ENCODE results near the gene QRFPR. TPM values are rescaled to one million over a fixed set of nuclear protein-coding genes. Genes with fewer than 3 reads are reported as not detected.

QRFPR gene
- total and polyA plus RNA-seq, 4 donors: not detected

DNA sequence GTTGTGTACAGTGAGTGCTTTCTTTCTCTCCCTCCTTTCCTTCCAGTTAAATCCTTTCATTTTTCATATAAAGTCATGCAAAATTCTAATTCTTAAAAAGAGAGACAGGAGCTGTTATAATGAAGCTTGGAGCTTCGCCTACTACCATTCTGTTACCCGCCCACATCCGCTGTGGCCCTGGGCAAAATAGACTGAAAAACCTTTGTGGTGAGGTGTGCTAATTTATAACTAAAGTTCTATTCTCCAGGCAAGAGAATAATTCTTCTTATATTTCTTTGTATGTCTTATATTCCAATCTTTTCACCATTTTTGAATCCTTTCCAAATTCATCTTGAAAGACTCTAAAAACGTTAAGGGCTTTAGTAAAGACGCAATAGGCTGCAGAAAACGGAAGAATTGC lies 7.0 kb downstream of the QRFPR start:
- H3K36me3 ChIP-seq (ENCODE audit: control insufficient read depth in 4 of 4, insufficient read depth in 3 of 4, low read depth in 1 of 4, low read length in 3 of 4): no peaks in the 10 kb centered on the region
- 81% methylated on average over 6 of the region's 6 CpGs for WGBS
- H3K27me3 ChIP-seq (ENCODE audit: control insufficient read depth in 4 of 4, insufficient read depth in 4 of 4, low read length in 3 of 4): peaks cover 0 to 4% (median 0%) of the 10 kb centered on the region in 4 donors
- H3K4me3 ChIP-seq (ENCODE audit: low read depth in 1 of 3, low read length in 3 of 3): no peak overlapping the region
- no peak overlapping the region for H3K27ac ChIP-seq (ENCODE audit: low read depth in 1 of 2, low read length in 2 of 2)
- no peaks in the 10 kb centered on the region for H3K9me3 ChIP-seq (ENCODE audit: control insufficient read depth in 4 of 4, low read length in 3 of 4)
- TF ChIP-seq HNF4G (IDR thresholded peaks at IDR 0.05) (no peak), SP1 (IDR thresholded peaks at IDR 0.05) (no peak), EGR1 (IDR thresholded peaks at IDR 0.05; ENCODE audit: low read depth in 2 of 2) (no peak), YY1 (IDR thresholded peaks at IDR 0.05) (no peak), NR2F2 (IDR thresholded peaks at IDR 0.05) (no peak), FOXA2 (IDR thresholded peaks at IDR 0.05) (no peak), FOXA1 (IDR thresholded peaks at IDR 0.05) (no peak), RXRA (IDR thresholded peaks at IDR 0.05) (no peak), JUND (IDR thresholded peaks at IDR 0.05) (no peak), HNF4A (conservative IDR thresholded peaks at IDR 0.05) (no peak), GABPA (IDR thresholded peaks at IDR 0.05 in 1 of 2, conservative IDR thresholded peaks at IDR 0.05 in 1 of 2) (no peak), RAD21 (IDR thresholded peaks at IDR 0.05) (no peak), TAF1 (conservative IDR thresholded peaks at IDR 0.05) (no peak)
- TF ChIP-seq, protein P1, sequence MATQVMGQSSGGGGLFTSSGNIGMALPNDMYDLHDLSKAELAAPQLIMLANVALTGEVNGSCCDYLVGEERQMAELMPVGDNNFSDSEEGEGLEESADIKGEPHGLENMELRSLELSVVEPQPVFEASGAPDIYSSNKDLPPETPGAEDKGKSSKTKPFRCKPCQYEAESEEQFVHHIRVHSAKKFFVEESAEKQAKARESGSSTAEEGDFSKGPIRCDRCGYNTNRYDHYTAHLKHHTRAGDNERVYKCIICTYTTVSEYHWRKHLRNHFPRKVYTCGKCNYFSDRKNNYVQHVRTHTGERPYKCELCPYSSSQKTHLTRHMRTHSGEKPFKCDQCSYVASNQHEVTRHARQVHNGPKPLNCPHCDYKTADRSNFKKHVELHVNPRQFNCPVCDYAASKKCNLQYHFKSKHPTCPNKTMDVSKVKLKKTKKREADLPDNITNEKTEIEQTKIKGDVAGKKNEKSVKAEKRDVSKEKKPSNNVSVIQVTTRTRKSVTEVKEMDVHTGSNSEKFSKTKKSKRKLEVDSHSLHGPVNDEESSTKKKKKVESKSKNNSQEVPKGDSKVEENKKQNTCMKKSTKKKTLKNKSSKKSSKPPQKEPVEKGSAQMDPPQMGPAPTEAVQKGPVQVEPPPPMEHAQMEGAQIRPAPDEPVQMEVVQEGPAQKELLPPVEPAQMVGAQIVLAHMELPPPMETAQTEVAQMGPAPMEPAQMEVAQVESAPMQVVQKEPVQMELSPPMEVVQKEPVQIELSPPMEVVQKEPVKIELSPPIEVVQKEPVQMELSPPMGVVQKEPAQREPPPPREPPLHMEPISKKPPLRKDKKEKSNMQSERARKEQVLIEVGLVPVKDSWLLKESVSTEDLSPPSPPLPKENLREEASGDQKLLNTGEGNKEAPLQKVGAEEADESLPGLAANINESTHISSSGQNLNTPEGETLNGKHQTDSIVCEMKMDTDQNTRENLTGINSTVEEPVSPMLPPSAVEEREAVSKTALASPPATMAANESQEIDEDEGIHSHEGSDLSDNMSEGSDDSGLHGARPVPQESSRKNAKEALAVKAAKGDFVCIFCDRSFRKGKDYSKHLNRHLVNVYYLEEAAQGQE (IDR thresholded peaks at IDR 0.05): no peak
- TF ChIP-seq, protein P2, sequence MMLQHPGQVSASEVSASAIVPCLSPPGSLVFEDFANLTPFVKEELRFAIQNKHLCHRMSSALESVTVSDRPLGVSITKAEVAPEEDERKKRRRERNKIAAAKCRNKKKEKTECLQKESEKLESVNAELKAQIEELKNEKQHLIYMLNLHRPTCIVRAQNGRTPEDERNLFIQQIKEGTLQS (IDR thresholded peaks at IDR 0.05): no peak
- TF ChIP-seq, protein P3, sequence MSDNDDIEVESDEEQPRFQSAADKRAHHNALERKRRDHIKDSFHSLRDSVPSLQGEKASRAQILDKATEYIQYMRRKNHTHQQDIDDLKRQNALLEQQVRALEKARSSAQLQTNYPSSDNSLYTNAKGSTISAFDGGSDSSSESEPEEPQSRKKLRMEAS (IDR thresholded peaks at IDR 0.05): no peak
- TF ChIP-seq, protein P4, sequence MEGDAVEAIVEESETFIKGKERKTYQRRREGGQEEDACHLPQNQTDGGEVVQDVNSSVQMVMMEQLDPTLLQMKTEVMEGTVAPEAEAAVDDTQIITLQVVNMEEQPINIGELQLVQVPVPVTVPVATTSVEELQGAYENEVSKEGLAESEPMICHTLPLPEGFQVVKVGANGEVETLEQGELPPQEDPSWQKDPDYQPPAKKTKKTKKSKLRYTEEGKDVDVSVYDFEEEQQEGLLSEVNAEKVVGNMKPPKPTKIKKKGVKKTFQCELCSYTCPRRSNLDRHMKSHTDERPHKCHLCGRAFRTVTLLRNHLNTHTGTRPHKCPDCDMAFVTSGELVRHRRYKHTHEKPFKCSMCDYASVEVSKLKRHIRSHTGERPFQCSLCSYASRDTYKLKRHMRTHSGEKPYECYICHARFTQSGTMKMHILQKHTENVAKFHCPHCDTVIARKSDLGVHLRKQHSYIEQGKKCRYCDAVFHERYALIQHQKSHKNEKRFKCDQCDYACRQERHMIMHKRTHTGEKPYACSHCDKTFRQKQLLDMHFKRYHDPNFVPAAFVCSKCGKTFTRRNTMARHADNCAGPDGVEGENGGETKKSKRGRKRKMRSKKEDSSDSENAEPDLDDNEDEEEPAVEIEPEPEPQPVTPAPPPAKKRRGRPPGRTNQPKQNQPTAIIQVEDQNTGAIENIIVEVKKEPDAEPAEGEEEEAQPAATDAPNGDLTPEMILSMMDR (IDR thresholded peaks at IDR 0.05; ENCODE audit: low read depth, low read length, missing input control): no peak
- TF ChIP-seq, protein P5, sequence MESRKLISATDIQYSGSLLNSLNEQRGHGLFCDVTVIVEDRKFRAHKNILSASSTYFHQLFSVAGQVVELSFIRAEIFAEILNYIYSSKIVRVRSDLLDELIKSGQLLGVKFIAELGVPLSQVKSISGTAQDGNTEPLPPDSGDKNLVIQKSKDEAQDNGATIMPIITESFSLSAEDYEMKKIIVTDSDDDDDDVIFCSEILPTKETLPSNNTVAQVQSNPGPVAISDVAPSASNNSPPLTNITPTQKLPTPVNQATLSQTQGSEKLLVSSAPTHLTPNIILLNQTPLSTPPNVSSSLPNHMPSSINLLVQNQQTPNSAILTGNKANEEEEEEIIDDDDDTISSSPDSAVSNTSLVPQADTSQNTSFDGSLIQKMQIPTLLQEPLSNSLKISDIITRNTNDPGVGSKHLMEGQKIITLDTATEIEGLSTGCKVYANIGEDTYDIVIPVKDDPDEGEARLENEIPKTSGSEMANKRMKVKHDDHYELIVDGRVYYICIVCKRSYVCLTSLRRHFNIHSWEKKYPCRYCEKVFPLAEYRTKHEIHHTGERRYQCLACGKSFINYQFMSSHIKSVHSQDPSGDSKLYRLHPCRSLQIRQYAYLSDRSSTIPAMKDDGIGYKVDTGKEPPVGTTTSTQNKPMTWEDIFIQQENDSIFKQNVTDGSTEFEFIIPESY (IDR thresholded peaks at IDR 0.05): no peak
- DNase-seq (ENCODE audit: low spot score): no peak
- no peak overlapping the region for H3K9ac ChIP-seq (ENCODE audit: low read depth in 1 of 2, low read length in 2 of 2)
- H3K4me1 ChIP-seq (ENCODE audit: control insufficient read depth in 4 of 4, insufficient read depth in 4 of 4, low read length in 3 of 4): no peaks in the 10 kb centered on the region
